GM19351 (cell line): ENCODE measurements around the gene LRRTM4.
"Not testable (repeated sequence)": the region's sequence is repeated elsewhere in the genome, so short reads cannot be mapped to it uniquely, and the experiment has no call there.

Source experiments
- ATAC-seq: cut with Tn5 transposase; IDR thresholded peaks from one replicate; pipeline ENCODE4 v1.9.1; 2021; ENCODE audit warnings: mild to moderate bottlenecking, moderate library complexity; ENCODE audit not compliant: unreplicated experiment

The LRRTM4 gene

DNA sequence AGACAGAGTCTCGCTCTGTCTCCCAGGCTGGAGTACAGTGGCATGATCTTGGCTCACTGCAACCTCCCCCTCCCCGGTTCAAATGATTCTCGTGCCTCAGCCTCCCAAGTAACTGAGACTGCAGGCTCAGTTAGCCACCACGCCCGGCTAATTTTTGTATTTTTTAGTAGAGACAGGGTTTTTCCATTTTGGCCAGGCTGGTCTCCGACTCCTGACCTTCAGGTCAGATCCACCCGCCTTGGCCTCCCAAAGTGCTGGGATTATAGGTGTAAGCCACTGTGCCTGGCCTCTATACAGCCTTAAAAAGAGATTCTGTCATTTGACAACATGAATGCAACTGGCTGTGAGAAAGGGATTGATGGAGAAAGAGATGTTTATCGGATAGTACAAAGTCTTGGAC lies 426.7 kb downstream of the LRRTM4 start:
- not testable (repeated sequence) for ATAC-seq

DNA sequence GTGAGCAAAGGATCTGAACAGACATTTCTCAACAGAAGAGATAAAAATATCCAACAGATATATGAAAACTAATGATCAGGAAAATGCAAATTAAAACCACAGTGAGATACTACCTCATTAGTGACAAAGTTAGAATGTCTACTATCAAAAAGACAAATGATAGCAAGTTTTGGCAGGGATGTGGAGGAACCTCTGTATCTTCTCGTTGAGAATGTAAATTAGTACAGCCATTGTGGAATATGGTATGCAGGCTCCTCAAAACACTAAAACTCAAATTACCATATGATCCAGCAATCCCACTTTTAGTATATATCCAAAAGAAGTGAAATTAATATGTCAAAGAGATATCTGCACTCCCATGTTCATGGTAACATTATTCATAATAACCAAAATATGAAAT lies 427.1 kb downstream of the LRRTM4 start:
- no peak for ATAC-seq

DNA sequence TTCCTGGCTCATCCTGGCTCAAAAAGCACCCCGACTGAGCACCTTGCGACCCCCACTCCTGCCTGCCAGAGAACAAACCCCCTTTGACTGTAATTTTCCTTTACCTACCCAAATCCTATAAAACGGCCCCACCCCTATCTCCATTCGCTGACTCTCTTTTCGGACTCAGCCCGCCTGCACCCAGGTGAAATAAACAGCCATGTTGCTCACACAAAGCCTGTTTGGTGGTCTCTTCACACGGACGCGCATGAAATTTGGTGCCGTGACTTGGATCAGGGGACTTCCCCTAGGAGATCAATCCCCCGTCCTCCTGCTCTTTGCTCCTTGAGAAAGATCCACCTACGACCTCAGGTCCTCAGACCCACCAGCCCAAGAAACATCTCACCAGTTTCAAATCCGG lies 433.8 kb downstream of the LRRTM4 start:
- ATAC-seq, result not testable (repeated sequence)

DNA sequence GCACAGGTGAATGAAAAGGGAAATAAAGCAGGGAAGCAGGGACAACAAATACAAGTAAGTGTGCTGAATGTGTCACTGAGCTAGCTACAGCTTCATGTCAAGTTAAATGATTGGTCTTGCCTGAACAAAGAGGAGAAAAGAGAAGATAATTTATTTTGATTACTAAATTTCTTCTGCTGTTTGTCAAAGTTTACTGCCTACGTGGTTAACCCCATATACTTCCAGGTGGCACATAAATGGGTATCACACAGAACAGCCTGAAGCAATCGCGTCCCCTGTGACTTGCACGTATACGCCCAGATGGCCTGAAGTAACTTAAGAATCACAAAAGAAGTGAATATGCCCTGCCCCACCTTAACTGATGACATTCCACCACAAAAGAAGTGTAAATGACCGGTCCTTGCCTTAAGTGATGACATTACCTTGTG lies 434.2 kb downstream of the LRRTM4 start:
- no peak for ATAC-seq

DNA sequence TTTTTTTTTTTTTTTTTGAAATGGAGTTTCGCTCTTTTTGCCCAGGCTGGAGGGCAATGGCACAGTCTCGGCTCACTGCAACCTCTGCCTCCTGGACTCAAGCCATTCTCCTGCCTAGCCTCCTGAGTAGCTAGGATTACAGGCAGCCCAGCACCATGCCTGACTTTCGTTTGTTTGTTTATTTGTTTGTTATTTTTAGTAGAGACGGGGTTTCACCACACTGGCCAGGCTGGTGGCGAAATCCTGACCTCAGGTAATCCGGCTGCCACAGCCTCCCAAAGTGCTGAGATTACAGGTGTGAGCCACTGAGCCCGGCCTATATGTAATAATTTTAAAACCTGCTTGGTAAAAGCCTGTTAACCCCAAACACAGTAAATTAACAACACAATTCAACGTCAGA lies 435.7 kb downstream of the LRRTM4 start:
- ATAC-seq, result no peak

DNA sequence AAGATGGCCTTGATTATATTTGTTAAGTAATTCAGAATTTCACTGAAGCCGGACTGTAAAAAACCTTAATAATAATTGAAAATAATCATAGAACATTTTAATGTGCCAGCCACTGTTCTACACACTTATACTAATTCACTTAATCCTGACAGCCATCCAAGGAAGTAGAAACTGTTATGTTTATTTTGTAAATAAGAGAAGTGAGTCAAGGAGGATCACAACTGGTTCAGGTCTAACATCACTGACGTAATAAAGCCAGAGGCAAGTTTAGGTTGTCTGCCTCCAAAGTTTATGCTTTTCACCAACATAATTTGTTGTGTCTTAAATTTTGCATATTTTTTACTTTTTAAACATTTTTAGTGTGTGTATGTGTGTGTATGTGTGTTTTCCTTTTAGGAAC lies 436.1 kb downstream of the LRRTM4 start:
- no peak for ATAC-seq

DNA sequence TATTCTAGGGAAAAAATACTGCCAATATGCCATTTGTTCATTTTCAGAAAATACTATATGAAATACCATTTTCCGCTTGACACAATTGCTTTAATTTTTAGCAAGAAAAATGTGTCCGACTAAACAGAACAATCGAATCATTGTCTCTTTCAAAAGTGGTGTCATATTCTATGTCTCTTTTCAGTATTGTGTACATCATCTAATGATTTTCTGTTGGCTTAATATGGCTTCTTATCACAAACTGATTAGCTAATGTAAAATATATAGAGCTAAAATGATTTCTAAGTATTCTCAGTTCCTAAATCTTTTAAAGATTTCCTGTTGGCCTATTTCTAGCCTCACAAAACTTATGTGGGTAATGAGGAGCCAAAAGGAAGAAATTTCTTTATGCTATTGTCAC lies 436.6 kb downstream of the LRRTM4 start:
- ATAC-seq, result no peak

DNA sequence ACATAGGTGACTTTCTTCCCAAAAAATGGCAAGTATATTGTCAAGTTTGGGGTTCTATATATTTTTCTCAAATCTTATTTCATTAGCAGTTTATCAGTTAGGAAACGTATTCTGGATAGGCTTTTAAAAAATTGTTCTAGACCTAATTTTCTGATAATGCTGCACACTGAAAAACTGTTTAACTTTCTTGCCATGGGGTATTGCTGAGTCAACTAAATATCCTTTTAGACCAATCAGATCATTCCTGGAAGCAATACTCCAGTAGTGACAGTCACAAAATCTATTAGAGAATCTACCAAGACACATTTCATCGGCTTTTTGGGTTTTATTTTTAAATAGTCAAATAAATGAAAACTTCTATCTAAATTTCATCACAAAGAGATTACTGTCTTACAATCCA lies 440.6 kb downstream of the LRRTM4 start:
- no peak for ATAC-seq

DNA sequence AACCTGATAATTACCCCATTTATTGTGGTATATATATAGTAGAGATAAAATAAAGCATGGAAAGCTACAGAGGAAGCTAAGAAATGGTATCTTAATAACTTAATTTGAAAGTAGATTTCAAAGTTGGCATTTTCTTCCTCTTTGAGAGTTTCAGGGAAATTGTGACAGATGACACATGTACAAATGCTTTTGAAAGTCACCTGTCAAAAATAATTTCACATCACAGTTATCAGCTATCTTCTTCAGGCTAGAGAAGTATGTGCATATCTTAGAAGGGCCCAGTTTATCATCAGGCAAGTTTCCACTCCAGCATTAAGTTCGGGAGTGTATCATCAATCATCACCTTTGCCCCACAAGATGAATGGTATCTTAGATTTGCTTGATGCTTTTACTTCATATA lies 457.9 kb downstream of the LRRTM4 start:
- no peak for ATAC-seq

DNA sequence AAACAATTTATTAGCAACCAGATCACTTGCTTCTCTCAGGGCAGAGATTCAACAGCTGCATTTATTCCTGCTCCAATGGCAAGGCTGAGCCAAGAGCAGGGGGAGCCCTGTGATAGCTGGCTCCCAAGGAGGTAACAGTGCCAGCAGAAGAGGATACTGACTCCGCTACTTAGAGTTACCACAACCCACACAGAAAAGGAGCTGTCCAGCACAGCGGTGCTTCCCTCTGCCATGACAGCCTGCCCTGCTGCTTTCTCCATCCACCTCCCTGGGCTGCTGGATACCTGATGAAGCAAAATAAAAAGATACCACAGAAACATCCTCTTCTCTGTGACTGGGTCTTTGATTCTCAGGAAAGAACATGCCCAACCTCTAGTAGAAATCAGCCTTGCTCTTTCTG lies 467.2 kb downstream of the LRRTM4 start:
- ATAC-seq, result no peak

DNA sequence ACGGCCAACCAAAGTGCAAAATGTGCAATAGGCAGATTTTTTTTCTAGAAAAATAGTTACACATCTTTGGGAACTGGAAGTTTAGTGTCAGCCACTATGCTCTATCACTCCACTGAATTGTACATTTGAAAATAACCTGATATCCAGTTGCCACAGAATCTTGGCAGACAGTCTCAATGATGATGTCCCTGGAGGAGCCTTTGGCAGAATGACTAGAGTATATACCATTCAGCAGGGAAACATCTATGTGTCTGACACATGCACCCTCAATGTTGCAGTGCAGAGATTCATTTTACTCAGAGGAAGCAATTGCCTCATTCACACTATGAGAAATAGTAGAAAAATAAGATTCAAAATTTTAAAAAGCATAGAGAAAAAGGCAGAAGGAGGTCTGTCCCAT lies 475.8 kb downstream of the LRRTM4 start:
- no peak for ATAC-seq

DNA sequence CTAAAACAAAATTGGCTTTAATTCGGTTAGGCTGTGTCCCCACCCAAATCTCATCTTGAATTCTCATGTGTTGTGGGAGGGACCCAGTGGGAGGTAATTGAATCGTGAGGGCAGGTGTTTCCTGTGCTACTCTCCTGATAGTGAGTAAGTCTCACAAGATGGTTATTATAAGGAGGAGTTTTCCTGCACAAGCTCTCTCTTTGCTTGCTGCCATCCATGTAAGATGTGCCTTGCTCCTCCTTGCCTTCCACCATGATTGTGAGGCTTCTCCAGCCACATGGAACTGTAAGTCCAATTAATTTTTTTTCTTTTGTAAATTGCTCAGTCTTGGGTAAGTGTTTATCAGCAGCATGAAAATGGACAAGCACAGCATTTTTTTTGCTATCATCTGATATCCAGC lies 476.7 kb downstream of the LRRTM4 start:
- ATAC-seq, result not testable (repeated sequence)

DNA sequence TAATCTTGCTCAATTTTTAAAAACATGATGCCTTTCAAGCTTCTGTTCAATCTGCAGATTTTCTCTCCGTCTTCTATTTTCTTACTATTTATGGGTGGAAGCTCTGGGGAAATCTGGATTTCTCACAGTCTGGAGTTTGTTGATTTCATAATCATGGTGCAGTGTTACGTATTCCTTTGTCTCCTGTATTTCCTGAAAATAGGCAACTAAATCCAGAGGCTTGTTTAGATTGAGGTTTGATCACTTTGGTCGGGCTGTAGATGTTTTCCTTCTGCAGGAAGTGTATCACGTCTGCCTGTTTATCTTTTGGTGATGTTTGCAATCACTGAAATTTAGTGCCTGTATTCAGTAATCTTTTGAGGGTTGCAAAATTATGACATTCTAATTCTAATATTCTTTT lies 487.7 kb downstream of the LRRTM4 start:
- no peak for ATAC-seq

DNA sequence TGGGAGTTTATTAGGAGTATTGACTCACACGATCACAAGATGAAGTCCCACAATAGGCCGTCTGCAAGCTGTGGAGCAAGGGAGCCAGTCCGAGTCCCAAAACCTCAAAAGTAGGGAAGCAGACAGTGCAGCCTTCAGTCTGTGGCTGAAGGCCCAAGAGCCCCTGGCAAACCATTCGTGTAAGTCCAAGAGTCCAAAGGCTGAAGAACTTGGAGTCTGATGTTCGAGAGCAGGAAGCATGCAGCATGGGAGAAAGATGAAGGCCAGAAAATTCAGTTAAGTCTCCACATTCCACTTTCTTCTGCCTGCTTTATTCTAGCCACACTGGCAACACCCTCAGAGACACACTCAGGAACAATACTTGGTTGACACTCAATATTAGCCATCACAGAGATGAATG lies 492.9 kb downstream of the LRRTM4 start:
- not testable (repeated sequence) for ATAC-seq

DNA sequence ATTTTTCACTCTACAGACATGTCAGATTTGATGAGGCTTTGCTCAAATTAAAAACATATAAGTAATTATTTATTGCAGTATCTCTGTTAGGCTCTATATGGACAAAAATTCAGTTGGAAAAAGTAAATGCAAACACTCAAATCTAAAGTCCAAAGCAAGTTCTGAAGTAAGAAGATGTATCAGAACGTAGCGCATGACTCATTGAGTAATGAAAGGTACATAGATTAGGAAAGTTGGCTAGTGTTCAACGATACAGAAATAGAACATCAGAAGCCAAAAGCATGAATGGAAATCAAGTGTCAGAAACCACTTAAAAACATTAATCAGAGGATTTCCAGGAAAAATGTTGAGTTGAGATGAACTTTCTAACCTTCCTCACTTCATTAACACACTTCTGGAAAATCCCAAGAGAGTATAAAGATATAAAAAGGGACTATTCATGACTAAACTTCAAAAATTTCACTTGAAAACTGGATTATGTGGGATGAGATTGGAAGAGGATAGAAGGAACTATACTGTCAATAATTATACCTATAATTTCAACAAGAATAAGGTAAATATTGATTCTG lies 494.1 kb downstream of the LRRTM4 start:
- ATAC-seq, result no peak

DNA sequence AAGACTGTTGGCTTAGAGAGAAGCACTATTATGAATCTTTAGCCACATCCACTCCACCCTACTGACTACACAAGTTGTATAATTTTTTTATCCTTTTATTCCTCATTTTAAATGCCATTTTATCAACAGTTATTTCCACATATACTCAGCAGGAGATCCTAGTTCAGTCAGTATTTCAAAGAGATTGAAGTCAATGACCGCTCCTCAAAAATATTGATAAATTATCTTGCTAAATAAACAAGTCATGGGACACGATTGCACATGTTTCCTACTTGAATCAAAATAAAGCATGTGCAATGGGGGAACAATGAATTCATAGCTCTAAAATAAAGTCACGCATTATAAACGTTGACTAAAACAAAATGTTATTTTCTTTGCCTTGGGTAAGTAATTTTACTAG lies 496.5 kb downstream of the LRRTM4 start:
- ATAC-seq, result no peak

DNA sequence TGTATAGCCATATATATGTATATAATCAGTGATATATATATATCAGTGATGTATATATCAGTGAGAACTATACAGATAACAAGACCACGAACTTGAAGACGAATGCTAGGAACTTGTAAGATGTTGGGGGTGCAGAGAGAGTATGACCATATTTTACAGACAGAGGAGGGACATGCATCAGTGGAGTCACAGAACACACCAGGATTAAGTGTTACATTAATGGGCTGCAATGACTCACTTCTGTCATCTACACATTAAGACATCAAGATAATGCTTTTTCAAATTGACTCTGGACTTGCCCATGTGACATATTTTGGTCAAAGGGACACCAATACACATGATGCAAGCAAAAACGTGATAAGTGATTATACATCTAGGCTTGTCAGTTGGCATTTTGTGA lies 501.0 kb downstream of the LRRTM4 start:
- no peak for ATAC-seq

DNA sequence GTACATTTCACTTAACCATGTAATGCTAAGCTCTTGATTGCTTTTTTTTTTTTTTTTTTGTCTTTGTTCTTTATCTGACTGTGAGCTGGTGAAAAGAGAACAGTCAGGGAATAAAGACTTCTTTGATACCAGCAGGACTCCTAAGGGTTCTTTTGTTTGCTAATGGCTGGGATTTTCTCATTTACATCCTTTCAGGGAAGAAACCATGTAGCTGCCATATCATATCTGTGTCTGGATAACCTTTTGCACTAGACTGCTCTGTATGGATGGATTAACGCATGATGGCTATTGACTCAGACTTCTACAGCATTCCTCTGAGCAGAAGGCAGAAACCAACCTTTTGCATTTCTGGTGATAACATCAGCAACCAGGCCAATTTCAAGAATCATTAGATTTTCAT lies 504.0 kb downstream of the LRRTM4 start:
- no peak for ATAC-seq

DNA sequence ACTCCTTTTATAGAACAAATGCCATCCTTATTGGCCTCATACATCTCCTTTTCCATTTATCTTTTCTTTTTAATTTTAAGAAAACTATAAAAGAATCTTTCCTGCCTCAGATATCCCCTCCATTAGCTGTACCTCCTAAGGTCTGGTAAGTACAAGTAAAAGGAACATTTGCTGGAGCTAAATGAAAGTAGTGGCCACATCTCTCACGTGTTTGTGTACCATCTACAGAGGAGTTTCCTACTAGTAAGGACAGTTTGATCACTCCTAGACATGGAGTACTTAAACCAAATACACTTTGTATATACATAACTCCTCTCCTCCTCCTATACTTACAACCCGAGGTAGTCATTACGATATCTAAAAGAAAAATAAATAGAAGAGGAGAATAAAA lies 504.8 kb downstream of the LRRTM4 start:
- ATAC-seq, result no peak

DNA sequence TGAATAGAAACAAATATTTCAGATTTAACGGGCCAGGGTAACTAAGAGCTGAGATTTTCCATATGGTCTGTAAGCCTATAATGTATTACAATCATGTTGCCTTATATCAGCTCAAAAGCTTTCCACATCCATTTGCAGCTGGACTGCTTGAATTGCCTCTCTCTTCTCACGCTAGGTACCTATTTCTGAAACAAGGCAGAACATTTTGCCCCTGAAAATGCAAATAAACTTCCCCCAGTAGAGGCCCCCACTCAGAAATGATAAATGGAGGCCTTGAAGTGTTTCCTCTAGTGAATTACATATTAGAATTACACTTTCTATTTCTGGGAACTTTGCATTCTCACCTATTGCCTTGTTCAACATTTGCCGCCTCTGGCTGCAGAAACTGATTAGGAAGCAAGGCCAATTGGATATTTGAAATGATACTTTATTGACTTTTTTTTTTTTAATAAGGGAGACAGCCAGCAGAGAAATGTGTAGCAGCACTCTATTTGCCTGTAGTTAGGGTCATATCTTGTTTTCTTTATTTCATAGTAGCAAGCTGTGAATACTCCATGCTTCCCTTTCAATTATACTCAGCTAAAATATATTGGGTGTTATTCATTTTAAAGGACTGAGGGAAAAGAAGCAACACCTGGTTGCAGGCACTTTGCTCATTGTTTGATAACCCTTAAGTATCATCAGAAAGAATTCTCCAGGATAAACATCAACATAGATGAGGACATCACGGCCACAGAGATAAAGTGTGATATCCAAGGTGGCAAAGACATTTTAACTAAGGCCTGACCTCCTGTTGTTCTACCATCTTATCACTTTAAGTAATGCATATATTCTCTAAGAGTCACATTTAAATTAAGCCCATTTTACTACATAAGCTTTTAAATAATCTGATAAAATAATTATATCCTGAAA lies 505.5 kb downstream of the LRRTM4 start:
- ATAC-seq, result no peak

DNA sequence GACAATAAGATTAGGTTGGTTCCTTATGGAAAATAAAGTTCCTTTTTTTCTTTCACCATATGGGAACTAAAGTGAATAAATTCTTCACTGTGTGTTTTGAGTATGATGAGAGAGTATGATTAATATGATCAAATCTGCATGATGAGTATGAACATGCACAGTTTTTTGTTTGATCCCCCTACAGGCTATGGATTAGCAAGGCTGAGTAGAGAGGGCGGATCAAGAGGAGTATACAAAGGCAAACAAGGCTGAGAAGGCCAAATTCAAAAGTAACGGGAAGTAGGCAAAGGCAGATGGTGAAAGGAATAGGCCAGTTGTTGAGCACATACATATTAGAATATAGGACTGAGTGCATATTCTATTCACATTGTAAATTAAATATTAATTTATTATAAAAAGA lies 508.2 kb downstream of the LRRTM4 start:
- no peak for ATAC-seq

DNA sequence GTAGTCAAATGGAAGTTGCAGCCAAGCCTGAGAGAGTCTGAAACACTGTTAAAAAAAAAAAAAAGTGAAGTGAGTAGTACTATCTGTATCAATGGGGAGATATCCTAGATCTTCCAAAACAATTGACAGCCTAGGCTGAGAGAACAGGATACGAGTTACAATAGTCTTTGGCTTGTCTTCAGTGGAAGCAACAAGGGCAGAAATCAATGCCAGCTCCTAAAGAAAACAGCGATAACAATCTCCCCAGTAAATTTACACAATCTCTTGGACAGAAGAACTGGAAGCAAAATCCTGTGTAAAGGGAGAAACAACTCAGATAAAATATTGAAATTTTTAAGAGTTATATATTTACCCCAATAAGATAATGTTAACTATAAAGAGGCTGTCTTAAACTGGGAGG lies 508.7 kb downstream of the LRRTM4 start:
- no peak for ATAC-seq

DNA sequence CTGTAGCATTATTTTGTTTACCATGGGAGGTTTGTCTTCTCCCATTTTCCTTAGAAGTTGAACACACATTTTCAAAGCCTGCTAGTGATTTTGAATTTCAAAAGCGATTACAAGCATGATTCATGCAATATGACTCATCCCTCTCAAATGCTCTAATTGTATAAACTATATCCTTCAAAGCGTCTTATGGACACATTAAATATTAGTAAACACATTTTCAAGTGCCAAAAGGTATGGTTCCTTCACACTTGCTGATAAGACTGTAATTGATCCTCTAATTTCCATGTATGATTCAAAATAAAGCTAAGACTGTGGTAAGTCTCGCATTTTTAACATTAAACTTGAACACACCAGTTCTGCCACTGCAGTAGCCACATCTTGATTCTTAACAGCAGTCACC lies 512.9 kb downstream of the LRRTM4 start:
- no peak for ATAC-seq
